WTC11 (cell line): Measurements from ENCODE around the gene SYCE1L.

Experiments
- CTCF ChIP-seq: fragments of 200-600 bp; IDR thresholded peaks from 2 replicates; pipeline ENCODE4 v1.8.0; 2022; ENCODE audit warnings: antibody characterized with exemption
- JUN ChIP-seq: sonication (generic); formaldehyde crosslinking; IDR thresholded peaks from 2 replicates; pipeline ENCODE4 v1.8.0; 2023; ENCODE audit warnings: mild to moderate bottlenecking, missing genetic modification reagents
- TF ChIP-seq, protein P1 (sequence below): sonication (generic); formaldehyde crosslinking; IDR thresholded peaks from 2 replicates; pipeline ENCODE4 v1.8.0; 2022; ENCODE audit warnings: mild to moderate bottlenecking, missing genetic modification reagents

DNA sequence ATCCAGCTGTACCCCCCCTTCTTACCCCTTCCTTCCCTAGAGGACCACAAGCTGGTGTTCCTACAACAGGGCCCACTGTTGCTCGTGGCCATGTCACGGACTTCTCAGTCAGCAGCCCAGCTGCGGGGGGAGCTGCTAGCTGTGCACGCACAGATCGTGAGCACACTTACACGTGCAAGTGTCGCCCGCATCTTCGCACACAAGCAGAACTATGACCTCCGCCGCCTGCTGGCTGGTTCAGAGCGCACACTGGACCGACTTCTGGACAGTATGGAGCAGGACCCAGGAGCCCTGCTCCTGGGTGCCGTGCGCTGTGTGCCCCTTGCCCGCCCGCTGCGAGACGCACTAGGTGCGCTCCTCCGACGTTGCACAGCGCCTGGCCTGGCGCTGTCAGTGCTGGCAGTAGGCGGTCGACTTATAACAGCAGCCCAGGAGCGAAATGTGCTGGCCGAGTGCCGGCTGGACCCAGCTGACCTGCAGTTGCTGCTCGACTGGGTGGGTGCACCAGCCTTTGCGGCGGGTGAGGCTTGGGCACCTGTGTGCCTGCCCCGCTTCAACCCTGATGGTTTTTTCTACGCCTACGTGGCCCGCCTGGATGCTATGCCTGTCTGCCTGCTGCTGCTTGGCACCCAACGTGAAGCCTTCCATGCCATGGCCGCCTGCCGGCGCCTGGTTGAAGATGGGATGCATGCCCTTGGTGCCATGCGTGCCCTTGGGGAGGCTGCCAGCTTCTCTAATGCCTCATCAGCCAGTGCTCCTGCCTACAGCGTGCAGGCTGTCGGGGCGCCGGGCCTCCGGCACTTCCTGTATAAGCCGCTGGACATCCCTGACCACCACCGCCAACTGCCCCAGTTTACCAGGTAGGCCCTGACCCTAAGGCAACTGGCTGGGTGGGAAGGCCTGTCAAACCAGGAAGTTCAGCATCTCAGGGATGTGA, 4.6 kb upstream of the SYCE1L start:
- TF ChIP-seq CTCF (no peak), JUN (CRISPR knock-in tag) (no peak)
- TF ChIP-seq, protein P1, sequence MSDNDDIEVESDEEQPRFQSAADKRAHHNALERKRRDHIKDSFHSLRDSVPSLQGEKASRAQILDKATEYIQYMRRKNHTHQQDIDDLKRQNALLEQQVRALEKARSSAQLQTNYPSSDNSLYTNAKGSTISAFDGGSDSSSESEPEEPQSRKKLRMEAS (CRISPR knock-in tag): no peak
